ENCODE results near the gene ZNF30. TPM values are rescaled to one million over a fixed set of nuclear protein-coding genes. Genes with fewer than 3 reads are reported as not detected.

Gene ZNF30
- total and polyA plus RNA-seq, 2 of the 4 experiments (the other 2 are of a cell fraction) = 1.3 to 2.9 TPM

GRCh38 chr19:34900245-34900644, 26.5 kb upstream of the ZNF30 start:
- dilution Hi-C loops (cut with HindIII; ENCODE audit: low sequenced_read_pairs, unreplicated experiment) (no loop called here), intact Hi-C loops (cut with micrococcal nuclease) (no loop called here), in situ Hi-C loops (cut with MboI; ENCODE audit: low sequenced_read_pairs) (no loop called here)
- H3K4me3 ChIP-seq (ENCODE audit: insufficient read depth, low read depth, low read length) = no peak overlapping the region
- no peaks in the 10 kb centered on the region for H3K79me1 ChIP-seq (ENCODE audit: low read depth in 1 of 2, low read length in 2 of 2)
- H3K4me1 ChIP-seq (ENCODE audit: control insufficient read depth, insufficient read depth, low read length) = no peaks in the 10 kb centered on the region
- H2AFZ ChIP-seq (replicated peaks; ENCODE audit: low read length, poor library complexity) = no peak overlapping the region
- DNase-seq = no peak
- H3K27ac ChIP-seq (ENCODE audit: insufficient read depth, low read length) = no peak overlapping the region
- no peak overlapping the region for H3K18ac ChIP-seq (ENCODE audit: low read depth, low read length)
- CTCF ChIA-PET = no interaction called here
- peaks cover 6% of the 10 kb centered on the region; the same call in 1 of the 2 replicates for H3K27me3 ChIP-seq (ENCODE audit: control insufficient read depth, insufficient read depth, low read length)
- POLR2A ChIA-PET (ENCODE audit: unreplicated experiment) = no interaction called here
- H2BK20ac ChIP-seq (ENCODE audit: low read depth, low read length) = no peak overlapping the region
- no peak overlapping the region for H2AK9ac ChIP-seq (replicated peaks; ENCODE audit: low read depth, low read length, poor library complexity)
- no peak overlapping the region for H3K4me2 ChIP-seq (ENCODE audit: low read depth, low read length)
- no peak for ATAC-seq (ENCODE audit: low read depth)
- no peak overlapping the region for H3K14ac ChIP-seq (replicated peaks; ENCODE audit: low read depth, low read length)
- H3K9me1 ChIP-seq (ENCODE audit: insufficient read depth, low read length) = no peaks in the 10 kb centered on the region
- no peak overlapping the region for H2BK15ac ChIP-seq (ENCODE audit: low read depth, low read length)
- BruUV-seq (replicated peaks) = no TSS peak
- no peak overlapping the region for H2AK5ac ChIP-seq (ENCODE audit: low read depth, low read length)
- H2BK5ac ChIP-seq (ENCODE audit: low read depth, low read length, poor library complexity, severe bottlenecking) = no peak overlapping the region
- H4K91ac ChIP-seq (ENCODE audit: insufficient read depth, low read depth, low read length) = no peak overlapping the region
- no peak overlapping the region for H4K5ac ChIP-seq (ENCODE audit: low read depth, low read length)
- no peaks in the 10 kb centered on the region for H4K20me1 ChIP-seq (ENCODE audit: insufficient read depth, low read length)
- no peak overlapping the region for H3K4ac ChIP-seq (ENCODE audit: low read depth, low read length)
- WGBS, 2 experiments (ENCODE audit: extremely low coverage in 2 of 2, insufficient read length in 1 of 2) = no CpG with 5 or more reads among the region's 2 CpGs
- no peak overlapping the region for H3K23ac ChIP-seq (ENCODE audit: low read depth, low read length)
- H3K36me3 ChIP-seq (ENCODE audit: control insufficient read depth, insufficient read depth, low read length) = no peaks in the 10 kb centered on the region
- no peak overlapping the region for H3K9ac ChIP-seq (ENCODE audit: low read depth, low read length)
- H4K8ac ChIP-seq (ENCODE audit: low read depth in 2 of 2, low read length in 2 of 2) = no peak overlapping the region
- TF ChIP-seq SMC3 (IDR thresholded peaks at IDR 0.05; ENCODE audit: low read depth, low read length) = no peak
- no peak for TF ChIP-seq MAZ (IDR thresholded peaks at IDR 0.05; ENCODE audit: borderline replicate concordance, low read depth, low read length)
- TF ChIP-seq USF2 (IDR thresholded peaks at IDR 0.05; ENCODE audit: low read depth, low read length) = no peak
- no peak for TF ChIP-seq ELK1 (IDR thresholded peaks at IDR 0.05; ENCODE audit: borderline replicate concordance, low read depth, low read length)
- TF ChIP-seq POLR2A (IDR thresholded peaks at IDR 0.05; ENCODE audit: low read depth, low read length) = no peak
- no peak for TF ChIP-seq MAFK (IDR thresholded peaks at IDR 0.05; ENCODE audit: low read depth, low read length)
- TF ChIP-seq NFE2L2 (IDR thresholded peaks at IDR 0.05; ENCODE audit: low read depth, low read length) = no peak
- no peak for TF ChIP-seq CHD1 (IDR thresholded peaks at IDR 0.05; ENCODE audit: low read depth, low read length)
- no peak for TF ChIP-seq RCOR1 (IDR thresholded peaks at IDR 0.05; ENCODE audit: insufficient replicate concordance, low read length)
- no peak overlapping the region for H3K56ac ChIP-seq (ENCODE audit: extremely low read depth, insufficient read depth, low read length)
- no peak overlapping the region for H2BK120ac ChIP-seq (ENCODE audit: low read depth, low read length)
- no peaks in the 10 kb centered on the region for H3K9me3 ChIP-seq (ENCODE audit: control insufficient read depth, insufficient read depth, low read length)
